GM12875 (cell line): ENCODE results near the gene HSPA1B.
"Not testable (repeated sequence)": the region's sequence is repeated elsewhere in the genome, so short reads cannot be mapped to it uniquely, and the experiment has no call there.

ENCODE experiments used
- H3K4me3 ChIP-seq: one replicate; pipeline ENCODE4 v1.5.1; 2011; ENCODE audit warnings: low read depth, low read length, control low read depth
- CTCF ChIP-seq: IDR thresholded peaks from 2 replicates; pipeline ENCODE4 v1.5.1; 2011; ENCODE audit warnings: low read depth, mild to moderate bottlenecking, control low read depth, inconsistent platforms, low read length, moderate library complexity, borderline replicate concordance; ENCODE audit not compliant: insufficient read depth

Gene HSPA1B

GRCh38 chr6:31805939-31806469 lies 21.5 kb upstream of the HSPA1B start:
- H3K4me3 ChIP-seq, result peak overlapping the region; percentile 77
- no peak for TF ChIP-seq CTCF

GRCh38 chr6:31806470-31807272 lies 20.9 kb upstream of the HSPA1B start, which contains the start of gene LSM2:
TSS of gene LSM2 (minus strand) at chr6:31806966. CDS start at chr6:31806757, 209 bp downstream.
- peak within 1 kb of the TSS; percentile 77 for H3K4me3 ChIP-seq
- peak; percentile 22; the same call in 1 of the 2 replicates for TF ChIP-seq CTCF

GRCh38 chr6:31808599-31808998 lies 18.9 kb upstream of the HSPA1B start:
- not testable (repeated sequence) for H3K4me3 ChIP-seq

- H3K4me3 ChIP-seq, result no peak overlapping the region
- no peak for TF ChIP-seq CTCF
Observed at GRCh38 chr6:31811645-31812044, 15.9 kb upstream of the HSPA1B start.

- TF ChIP-seq CTCF, result no peak
- H3K4me3 ChIP-seq, result no peak overlapping the region
Observed at GRCh38 chr6:31813465-31813849, 14.1 kb upstream of the HSPA1B start.

- H3K4me3 ChIP-seq, result peak overlapping the region; percentile 40
- no peak for TF ChIP-seq CTCF
Observed at GRCh38 chr6:31814677-31815024, 12.9 kb upstream of the HSPA1B start.

GRCh38 chr6:31815025-31815838 lies 12.3 kb upstream of the HSPA1B start, which contains the start of the genes HSPA1A and HSPA1L:
TSS of gene HSPA1A (plus strand) at chr6:31815543. CDS start at chr6:31815757, 214 bp downstream.
TSS of gene HSPA1L (minus strand) at chr6:31815283. CDS start at chr6:31811972, 3,311 bp downstream.
- H3K4me3 ChIP-seq, result peak within 1 kb of the TSS; percentile 40
- no peak for TF ChIP-seq CTCF

GRCh38 chr6:31817133-31817928 lies 10.2 kb upstream of the HSPA1B start:
- peak overlapping the region; percentile 16 for H3K4me3 ChIP-seq

- H3K4me3 ChIP-seq, result not testable (repeated sequence)
Observed at GRCh38 chr6:31817929-31818511, 9.5 kb upstream of the HSPA1B start.
